T-helper 2 cell treated with Interferon-gamma antibody and Interleukin-4, amounts not matched to agents 5 μg/mL and 100 μg/mL, for 36 hours (primary cell): ENCODE measurements around the gene PTK6.
A peak's percentile ranks its signal among the peaks of the same experiment; 100 is the strongest.

Source experiments
- DNase-seq: peaks from one replicate; pipeline ENCODE4 v3.0.0; 2021; ENCODE audit warnings: low spot score
- H3K27ac Mint-ChIP-seq: one replicate; pipeline ENCODE4 v1.8.0; 2021; ENCODE audit warnings: mild to moderate bottlenecking, mixed read lengths
- H3K27me3 Mint-ChIP-seq: one replicate; pipeline ENCODE4 v1.8.0; 2021; ENCODE audit warnings: low read depth, mixed read lengths
- H3K36me3 Mint-ChIP-seq: one replicate; pipeline ENCODE4 v1.8.0; 2021; ENCODE audit warnings: low read depth, mixed read lengths
- H3K4me1 Mint-ChIP-seq: one replicate; pipeline ENCODE4 v1.8.0; 2021; ENCODE audit warnings: low read depth, mixed read lengths
- H3K4me3 Mint-ChIP-seq: one replicate; pipeline ENCODE4 v1.8.0; 2022; ENCODE audit warnings: mild to moderate bottlenecking, moderate library complexity, mixed read lengths
- H3K9me3 Mint-ChIP-seq: one replicate; pipeline ENCODE4 v1.8.0; 2021; ENCODE audit warnings: mixed read lengths

The PTK6 gene

DNA sequence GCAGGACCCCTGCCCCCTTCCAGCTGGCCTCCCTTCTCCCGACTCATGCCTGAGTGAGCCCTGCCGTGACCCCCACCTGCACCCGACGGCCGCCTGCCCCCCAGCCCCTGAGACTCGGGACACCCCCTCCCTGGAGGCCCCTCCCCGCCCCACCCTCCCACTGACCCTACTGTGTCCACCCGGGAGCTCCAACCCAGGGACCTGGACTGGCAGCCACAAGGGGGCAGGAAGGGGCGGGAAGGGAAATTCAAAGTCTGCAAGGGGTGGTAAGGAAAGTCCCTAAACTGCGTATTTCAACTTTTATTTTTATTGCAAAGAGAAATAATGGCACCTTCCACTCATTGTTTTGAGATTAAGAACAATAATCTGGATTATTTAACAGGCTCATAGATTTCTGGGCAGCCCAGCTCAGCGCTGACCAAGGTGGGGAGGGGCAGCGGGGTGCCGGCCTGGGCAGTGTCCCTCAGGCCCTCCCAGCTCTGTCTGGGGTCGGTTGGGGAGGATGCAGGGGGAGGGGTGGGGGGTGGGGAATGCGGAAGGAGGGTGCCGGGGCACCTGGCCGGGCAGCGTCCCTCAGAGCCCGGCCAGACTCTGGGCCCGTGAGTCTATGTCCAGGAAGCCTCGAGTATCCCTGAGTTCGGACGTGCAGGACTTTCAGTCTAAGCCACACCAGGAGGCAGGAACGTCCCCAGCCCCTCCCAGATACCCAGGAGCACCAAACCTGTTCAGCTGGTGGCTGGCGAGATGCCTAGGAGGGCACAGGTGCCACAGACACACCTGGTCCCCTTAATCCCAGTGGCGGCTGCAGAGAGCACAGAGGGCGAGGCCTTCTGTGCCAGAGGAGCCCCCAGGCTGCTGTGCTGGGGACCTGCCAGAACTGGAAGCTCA lies 1.3 kb upstream of the PTK6 start:
- H3K27ac Mint-ChIP-seq: peak overlapping the region; percentile 92
- peak overlapping the region; percentile 77 for H3K4me3 Mint-ChIP-seq
- H3K9me3 Mint-ChIP-seq: no peaks in the 10 kb centered on the region
- no peaks in the 10 kb centered on the region for H3K27me3 Mint-ChIP-seq
- no peak for DNase-seq
- peaks cover 6% of the 10 kb centered on the region for H3K4me1 Mint-ChIP-seq
- H3K36me3 Mint-ChIP-seq: no peaks in the 10 kb centered on the region

DNA sequence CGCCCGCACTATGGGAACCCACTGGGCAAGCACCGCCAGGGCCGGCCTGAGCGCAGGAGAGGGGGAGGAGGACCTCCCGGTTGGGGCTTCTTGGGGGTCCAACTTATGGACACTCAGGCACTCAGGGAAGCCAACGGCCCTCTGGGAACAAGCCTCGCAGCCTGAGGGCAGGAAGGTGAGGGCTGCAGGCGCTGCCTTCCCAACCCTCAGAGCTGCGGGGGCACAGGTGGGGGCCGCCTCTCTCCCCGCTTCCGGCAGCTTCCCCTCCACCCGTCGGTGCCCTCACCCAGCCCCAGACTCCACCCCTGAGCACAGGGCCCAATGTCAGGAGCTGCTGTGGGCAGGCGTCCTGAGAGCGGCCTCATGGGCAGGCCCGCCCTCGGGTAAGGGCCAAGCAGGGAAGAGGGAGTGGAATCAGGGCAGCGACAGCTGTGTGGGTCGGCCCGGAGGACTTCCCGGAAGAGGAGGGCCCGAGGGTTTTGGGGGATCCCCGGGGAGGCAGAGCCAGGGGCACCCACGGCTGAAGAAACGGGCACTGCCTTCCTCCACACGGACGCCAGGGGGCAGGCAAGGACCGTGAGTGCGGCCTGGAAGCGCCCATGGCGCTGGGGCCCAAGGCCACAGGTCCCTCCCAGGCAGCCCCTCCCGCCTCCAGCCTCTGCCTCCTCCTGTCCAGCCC lies 488 bp upstream of the PTK6 start:
- H3K36me3 Mint-ChIP-seq: no peaks in the 10 kb centered on the region
- H3K4me3 Mint-ChIP-seq: peak overlapping the region; percentile 77
- H3K27me3 Mint-ChIP-seq: no peaks in the 10 kb centered on the region
- H3K9me3 Mint-ChIP-seq: no peaks in the 10 kb centered on the region
- DNase-seq: peak; percentile 98
- H3K27ac Mint-ChIP-seq: peak overlapping the region; percentile 92
- peaks cover 6% of the 10 kb centered on the region for H3K4me1 Mint-ChIP-seq

DNA sequence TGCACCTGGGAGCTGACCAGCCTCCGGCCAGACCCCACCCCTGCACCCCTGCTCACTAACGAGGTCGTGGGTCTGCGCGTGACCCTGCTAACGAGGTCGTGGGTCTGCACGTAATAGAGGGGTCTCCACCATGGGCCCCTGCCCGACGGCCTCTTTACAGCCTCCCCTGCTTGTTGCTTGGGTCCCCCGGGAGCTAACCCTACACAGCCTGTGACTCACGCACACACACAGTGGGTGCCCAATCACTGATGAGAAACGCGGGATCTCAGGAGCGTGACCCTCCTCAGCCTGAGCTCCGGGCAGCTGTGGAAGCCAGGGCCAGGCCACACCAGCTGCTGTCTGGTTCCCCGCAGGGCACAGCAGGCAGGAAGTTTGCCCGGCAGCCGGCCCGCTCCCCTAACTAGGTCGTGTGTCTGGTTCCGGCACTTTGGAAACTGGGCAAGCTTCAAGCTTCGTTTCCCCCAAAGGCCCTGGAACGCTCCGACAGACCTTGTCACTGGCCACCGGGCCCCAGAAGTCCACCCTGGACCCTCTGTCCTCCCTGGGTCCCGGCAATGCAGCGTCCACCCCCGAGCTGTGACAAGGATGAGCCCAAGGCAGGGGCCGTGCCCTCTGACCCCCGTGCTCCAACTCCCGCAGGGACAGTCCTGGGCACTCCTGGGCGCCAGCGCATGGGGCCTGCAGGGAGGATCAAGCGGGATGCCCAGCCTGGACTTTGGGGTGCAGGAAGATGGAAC lies 767 bp downstream of the PTK6 start:
- no peak for DNase-seq
- Mint-ChIP-seq H3K27me3 (no peaks in the 10 kb centered on the region), H3K4me1 (peaks cover 6% of the 10 kb centered on the region), H3K4me3 (no peak overlapping the region), H3K9me3 (no peaks in the 10 kb centered on the region), H3K36me3 (no peaks in the 10 kb centered on the region), H3K27ac (peak overlapping the region; percentile 68)

DNA sequence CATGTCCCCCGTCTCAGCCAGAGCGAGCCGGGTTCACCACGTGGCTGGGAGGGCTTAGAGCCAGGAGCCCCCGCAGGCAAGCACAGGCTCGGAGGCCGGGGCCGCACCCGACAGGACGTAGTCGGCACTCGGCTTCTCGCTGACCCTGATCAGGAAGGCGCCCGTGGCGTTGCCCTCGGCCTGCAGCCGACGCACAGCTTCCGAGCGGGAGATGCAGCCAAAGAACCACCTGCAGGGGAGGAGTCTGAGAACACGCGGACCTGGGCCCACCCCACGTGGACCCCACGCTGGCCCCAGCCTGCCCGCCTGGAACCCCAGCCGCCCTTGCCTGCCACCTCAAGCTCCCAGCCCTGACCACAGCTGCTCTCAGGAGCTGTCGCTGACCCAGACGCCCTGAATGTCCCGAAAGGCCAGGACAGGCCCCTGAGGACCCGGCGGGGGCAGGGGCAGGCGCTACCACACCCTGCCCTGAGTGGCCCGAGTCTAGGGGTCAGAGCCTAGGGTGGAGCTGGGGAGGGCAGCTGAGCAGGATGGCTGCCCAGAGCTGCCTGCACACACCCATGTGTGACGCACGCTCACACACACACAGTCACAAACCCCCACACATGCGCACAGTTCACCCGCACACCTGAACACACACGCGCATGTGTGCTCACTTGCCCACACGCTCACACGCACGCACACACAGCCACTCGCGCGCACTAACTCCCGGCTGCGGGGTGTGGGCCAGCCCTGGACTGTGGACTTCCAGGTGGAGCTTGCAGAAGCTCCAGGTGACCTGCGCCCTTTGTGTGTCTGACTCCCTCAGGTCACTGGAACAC lies 2.1 kb downstream of the PTK6 start:
- DNase-seq: no peak
- Mint-ChIP-seq H3K9me3 (no peaks in the 10 kb centered on the region), H3K4me1 (peaks cover 6% of the 10 kb centered on the region), H3K4me3 (no peak overlapping the region), H3K27ac (no peak overlapping the region), H3K27me3 (no peaks in the 10 kb centered on the region), H3K36me3 (no peaks in the 10 kb centered on the region)

DNA sequence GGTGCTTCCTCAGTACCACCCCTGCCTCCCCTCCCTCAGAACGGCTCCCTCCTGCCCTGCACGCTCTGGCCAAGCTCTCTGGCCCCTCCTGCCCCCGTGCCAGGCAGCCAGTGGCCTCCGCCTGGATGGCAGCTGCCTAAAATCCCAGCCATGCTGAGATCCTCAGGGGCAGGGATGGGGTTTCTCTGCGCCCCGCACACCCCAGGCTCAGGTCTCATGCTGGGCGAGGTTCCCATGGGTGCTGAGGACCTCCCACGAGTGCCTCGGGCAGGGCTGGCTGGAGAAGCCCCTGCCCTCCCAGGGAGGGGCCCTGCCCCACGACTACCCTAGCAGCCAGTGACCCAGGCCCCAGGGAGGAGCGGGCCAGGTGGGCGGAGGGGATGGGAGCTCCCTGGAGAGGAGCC lies 2.7 kb downstream of the PTK6 start:
- Mint-ChIP-seq H3K4me1 (peaks cover 6% of the 10 kb centered on the region), H3K27ac (no peak overlapping the region), H3K4me3 (no peak overlapping the region), H3K9me3 (no peaks in the 10 kb centered on the region), H3K27me3 (no peaks in the 10 kb centered on the region), H3K36me3 (no peaks in the 10 kb centered on the region)
- no peak for DNase-seq

DNA sequence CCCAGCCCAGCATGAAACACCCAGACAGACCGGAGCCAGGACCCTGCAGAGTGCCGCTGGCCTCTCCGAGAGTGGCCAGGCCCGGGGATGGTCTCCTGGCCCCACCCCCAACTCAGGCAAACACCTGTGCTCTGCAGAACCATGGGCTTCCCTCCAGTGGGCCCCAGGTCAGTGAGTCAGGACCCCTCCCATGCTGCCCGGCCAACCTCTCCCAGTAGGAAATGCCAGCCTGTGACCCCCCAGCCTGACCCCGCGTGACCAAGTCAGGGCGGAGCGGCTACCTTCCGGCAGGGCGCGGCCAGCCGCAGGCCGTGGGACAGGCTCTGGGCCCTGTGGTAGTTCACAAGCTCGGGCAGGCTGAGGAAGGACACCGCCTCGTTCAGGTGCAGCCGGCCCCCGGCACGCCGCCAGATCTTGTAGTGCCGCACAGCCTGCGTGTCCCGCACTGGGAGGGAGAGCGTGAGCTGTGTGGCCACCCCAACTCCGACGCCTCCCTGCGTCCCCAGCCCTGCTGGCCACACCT lies 3.2 kb downstream of the PTK6 start:
- peaks cover 5% of the 10 kb centered on the region for H3K4me1 Mint-ChIP-seq
- H3K36me3 Mint-ChIP-seq: no peaks in the 10 kb centered on the region
- no peaks in the 10 kb centered on the region for H3K9me3 Mint-ChIP-seq
- no peaks in the 10 kb centered on the region for H3K27me3 Mint-ChIP-seq
- no peak overlapping the region for H3K27ac Mint-ChIP-seq
- DNase-seq: no peak
- no peak overlapping the region for H3K4me3 Mint-ChIP-seq

DNA sequence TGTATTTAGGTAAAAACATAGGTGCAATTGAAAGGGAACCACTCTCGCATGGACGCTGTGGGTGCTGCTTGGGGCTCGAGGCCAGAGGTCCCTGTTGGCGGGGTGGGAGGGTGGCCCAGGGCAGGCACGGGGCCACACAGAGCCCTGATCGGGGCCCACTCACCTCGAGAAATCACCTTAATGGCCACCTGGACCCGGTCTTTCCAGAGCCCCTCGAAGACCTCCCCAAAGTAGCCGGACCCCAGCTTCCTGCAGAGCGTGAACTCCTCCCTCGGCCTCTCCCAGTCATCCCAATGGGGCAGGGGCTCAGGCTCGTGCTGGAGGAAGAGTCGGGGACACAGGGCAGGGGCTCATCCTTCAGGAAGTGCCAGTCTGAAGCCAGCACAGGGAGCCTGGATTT lies 3.8 kb downstream of the PTK6 start:
- Mint-ChIP-seq H3K27me3 (no peaks in the 10 kb centered on the region), H3K4me3 (no peak overlapping the region), H3K4me1 (peaks cover 5% of the 10 kb centered on the region), H3K36me3 (no peaks in the 10 kb centered on the region), H3K9me3 (no peaks in the 10 kb centered on the region), H3K27ac (no peak overlapping the region)
- DNase-seq: no peak

DNA sequence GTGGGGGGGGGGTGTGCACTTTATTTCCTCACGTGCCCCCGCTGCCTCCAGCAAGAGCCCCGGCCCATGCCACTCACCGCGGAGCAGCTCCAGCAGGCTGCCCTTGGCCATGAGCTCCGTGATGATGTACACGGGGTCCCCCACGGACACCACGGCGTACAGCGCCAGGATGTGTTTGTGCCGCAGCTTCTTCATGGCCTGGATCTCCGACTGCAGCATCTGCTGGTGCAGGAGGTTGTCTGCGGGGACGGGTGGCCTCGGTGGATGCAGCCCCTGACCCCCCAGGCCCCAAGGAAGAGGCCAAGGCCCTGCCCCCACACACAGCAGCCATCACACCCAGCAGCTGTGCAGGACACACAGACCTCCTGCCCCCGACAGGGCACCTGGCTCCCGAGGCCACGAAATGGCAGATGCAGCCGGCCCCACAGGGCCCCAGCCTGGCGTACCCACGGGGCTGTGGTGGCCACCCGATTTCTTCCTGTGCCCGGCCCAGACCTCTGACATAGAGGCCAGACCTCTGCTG lies 4.7 kb downstream of the PTK6 start:
- no peaks in the 10 kb centered on the region for H3K9me3 Mint-ChIP-seq
- no peaks in the 10 kb centered on the region for H3K27me3 Mint-ChIP-seq
- H3K27ac Mint-ChIP-seq: no peak overlapping the region
- H3K36me3 Mint-ChIP-seq: no peaks in the 10 kb centered on the region
- H3K4me1 Mint-ChIP-seq: peaks cover 6% of the 10 kb centered on the region
- no peak overlapping the region for H3K4me3 Mint-ChIP-seq
- no peak for DNase-seq

DNA sequence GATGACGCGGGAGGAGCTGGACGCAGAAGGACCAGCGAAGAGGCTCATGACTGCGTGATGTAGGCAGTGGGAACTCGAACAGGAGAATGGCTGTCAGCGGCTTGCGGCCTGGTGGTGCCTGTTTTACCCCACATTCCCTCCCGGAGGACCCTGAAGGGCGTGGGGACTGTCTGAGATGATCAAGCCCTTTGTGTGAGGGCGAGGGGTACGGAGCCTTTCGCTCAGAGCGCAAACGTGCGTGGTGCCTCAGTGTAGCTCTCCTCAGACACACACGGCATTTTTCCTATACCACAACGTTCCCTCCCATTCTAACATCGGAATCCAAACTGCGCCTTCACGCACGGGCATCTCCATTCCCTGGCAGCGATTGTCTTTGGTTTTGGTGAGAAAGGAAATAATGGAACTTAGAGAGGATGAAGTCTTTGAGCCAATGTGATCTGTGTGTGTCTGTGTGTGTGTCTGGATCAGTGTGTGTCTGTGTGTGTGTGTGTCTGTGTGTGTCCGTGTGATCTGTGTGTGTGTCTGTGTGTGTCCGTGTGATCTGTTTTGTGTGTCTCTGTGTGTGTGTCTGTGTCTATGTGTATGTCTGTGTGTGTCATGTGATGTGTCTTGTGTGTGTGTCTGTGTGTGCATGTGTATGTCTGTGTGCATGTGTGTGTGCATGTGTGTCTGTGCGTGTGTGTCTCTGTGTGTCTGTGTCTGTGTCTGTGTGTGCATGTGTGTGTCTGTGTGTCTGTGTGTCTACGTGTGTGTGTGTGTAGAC lies 5.3 kb downstream of the PTK6 start:
- Mint-ChIP-seq H3K27me3 (no peaks in the 10 kb centered on the region), H3K9me3 (no peaks in the 10 kb centered on the region)

DNA sequence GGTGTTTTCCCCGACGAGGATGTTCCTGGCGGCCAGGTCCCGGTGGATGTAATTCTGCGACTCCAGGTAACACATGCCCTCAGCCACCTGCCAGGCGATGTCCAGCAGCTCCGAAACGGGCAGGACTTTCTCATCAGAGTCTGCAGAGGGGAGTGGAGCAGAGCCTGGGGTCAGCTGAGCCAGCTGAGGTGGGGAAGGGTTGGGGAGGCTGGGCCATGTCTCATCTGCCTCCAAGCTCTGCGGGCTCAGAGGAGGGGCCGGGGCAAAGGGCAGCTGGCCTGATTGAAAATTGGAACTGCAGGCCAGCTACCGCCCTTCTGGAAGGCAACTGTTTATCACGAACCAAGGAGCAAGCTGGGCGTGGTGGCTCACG lies 6.4 kb downstream of the PTK6 start:
- Mint-ChIP-seq H3K36me3 (no peaks in the 10 kb centered on the region), H3K27ac (no peak overlapping the region), H3K27me3 (no peaks in the 10 kb centered on the region), H3K4me3 (no peak overlapping the region), H3K4me1 (peaks cover 3% of the 10 kb centered on the region), H3K9me3 (no peaks in the 10 kb centered on the region)
- no peak for DNase-seq

More for the DNA sequence above, 5.3 kb downstream of the PTK6 start:
- no peak for DNase-seq
- Mint-ChIP-seq H3K4me3 (no peak overlapping the region), H3K27ac (no peak overlapping the region), H3K36me3 (no peaks in the 10 kb centered on the region), H3K4me1 (peaks cover 3% of the 10 kb centered on the region)

DNA sequence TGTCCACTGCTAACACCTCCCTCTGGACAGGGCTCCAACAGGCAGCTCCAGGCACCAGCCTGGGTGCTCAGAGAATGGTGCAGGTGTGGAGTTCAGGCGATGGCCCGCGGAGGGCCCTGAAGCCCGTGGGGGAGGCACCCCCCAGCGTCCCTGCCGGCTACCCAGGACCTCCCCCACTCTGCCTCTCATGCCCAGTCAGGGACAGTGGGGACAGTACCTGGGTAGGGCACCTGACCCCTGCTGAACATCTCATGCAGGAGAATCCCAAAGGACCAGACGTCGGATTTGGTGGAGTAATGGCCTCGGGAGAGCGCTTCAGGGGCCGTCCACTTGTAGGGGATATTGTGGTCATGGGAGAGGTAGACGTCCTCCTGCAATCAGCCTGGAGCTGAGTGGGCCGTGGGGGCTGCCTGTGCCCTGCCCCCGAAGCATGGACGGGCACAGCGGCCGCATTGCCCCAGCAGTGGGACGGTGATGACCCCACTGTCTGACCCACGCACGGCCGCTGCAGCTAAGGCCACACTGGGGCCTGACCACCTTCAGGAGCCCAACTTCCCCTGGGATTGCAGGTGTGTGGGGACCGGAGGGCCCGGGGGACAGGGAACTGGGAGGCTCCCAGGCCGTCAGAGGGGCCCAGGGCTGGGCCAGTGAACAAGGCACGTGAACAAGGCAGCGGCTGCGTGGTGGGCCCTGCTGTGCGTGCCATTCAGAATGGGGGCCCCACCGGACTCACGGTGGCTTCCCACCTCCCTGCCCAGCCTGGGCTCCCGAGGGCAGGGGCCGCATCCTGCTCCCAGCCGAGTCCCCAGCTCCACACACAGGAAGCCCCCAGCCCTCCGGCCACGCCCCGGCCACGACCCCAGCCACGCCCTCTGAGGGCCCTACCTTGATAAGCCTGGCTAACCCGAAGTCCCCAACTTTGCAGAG lies 7.1 kb downstream of the PTK6 start:
- Mint-ChIP-seq H3K27me3 (no peaks in the 10 kb centered on the region), H3K9me3 (no peaks in the 10 kb centered on the region), H3K4me1 (peaks cover 3% of the 10 kb centered on the region), H3K4me3 (no peak overlapping the region), H3K27ac (no peak overlapping the region), H3K36me3 (no peaks in the 10 kb centered on the region)
- DNase-seq: no peak
